ENCODE measurements around the gene GBX2. TPM values are rescaled to one million over a fixed set of nuclear protein-coding genes. Genes with fewer than 3 reads are reported as not detected.
A peak's percentile ranks its signal among the peaks of the same experiment; 100 is the strongest.

The GBX2 gene
- total and polyA plus RNA-seq, 2 of the 8 experiments (the other 6 are each of a cell fraction or from before 2014, with no cell fraction given), result 0.38 to 0.89 TPM

GRCh38 chr2:236161082-236161462 lies 7.1 kb downstream of the GBX2 start (continued):
- peak; percentile 55 for TF ChIP-seq EZH2 (IDR thresholded peaks at IDR 0.05; ENCODE audit: low read depth, low read length, severe bottlenecking)
- TF ChIP-seq CBX5 (IDR thresholded peaks at IDR 0.05; ENCODE audit: low read depth, low read length), result no peak
- TF ChIP-seq PHF8 (conservative IDR thresholded peaks at IDR 0.05; ENCODE audit: low read depth, low read length), result no peak
- TF ChIP-seq YY1 (IDR thresholded peaks at IDR 0.05; ENCODE audit: low read depth, low read length), result no peak

Data from H1 (cell line).